ENCODE results near the gene TLN1. TPM values are rescaled to one million over a fixed set of nuclear protein-coding genes. Genes with fewer than 3 reads are reported as not detected.
A peak's percentile ranks its signal among the peaks of the same experiment; 100 is the strongest.

The TLN1 gene
- total and polyA plus RNA-seq, 10 of the 15 experiments (the other 5 are each of a cell fraction or from before 2014, with no cell fraction given): 11.6 to 305 (median 71.9) TPM

DNA sequence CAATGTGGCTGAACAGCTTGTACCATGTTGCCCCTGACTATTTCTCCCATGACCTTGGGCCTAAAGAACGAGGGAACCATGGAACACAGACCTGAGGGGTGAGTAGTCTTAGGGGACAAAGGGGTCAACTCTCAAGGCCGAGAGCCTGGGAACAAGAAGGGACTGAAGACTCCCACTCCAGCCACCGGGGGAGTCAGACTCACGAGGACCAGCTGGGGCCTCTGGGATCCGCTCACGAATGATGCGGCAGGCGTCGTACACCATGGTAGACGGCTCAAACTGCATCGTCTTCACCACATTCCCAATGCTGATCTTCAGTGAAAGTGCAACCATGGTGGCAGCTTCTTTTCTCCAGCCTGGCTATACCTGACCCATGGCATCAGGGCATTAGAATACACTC lies 6.6 kb downstream of the TLN1 start:
- Histone ChIP-seq H2AFZ (ENCODE audit: control insufficient read depth, low read depth, low read length) (no peak overlapping the region), H3K36me3 (ENCODE audit: control insufficient read depth in 2 of 2, insufficient read depth in 2 of 2, low read length in 1 of 2) (peaks cover 33 to 36% of the 10 kb centered on the region in 2 experiments), H3K27me3 (replicated peaks in 1 of 2; ENCODE audit: control insufficient read depth in 2 of 2, insufficient read depth in 2 of 2, low read length in 1 of 2) (no peaks in the 10 kb centered on the region), H4K20me1 (ENCODE audit: control insufficient read depth, insufficient read depth) (no peaks in the 10 kb centered on the region), H3K9me3 (replicated peaks; ENCODE audit: control insufficient read depth, insufficient read depth, low read length) (no peaks in the 10 kb centered on the region), H3K4me3 (no peak overlapping the region), H3K4me2 (ENCODE audit: control insufficient read depth, insufficient read depth) (no peak overlapping the region), H3K4me1 (ENCODE audit: control insufficient read depth, insufficient read depth, low read length) (peaks cover 20% of the 10 kb centered on the region), H3K9ac (ENCODE audit: control insufficient read depth, insufficient read depth, low read length) (no peak overlapping the region), H3K27ac (ENCODE audit: control insufficient read depth, insufficient read depth) (no peak overlapping the region; the same call in 1 of the 2 replicates), H3K79me2 (ENCODE audit: control insufficient read depth, insufficient read depth, low read length) (peaks cover 47% of the 10 kb centered on the region)
- ChIA-PET RAD21 (ENCODE audit: unreplicated experiment) (interaction anchor here (1.0 to 8.6 kb wide), 4 partner anchors 60 to 77 kb away, joined by 3 to 133 read pairs (median 30); partner anchors contain the start of genes ARHGEF39 and SIT1), POLR2A (interaction anchor here (0.6 to 8.1 kb wide), 5 partner anchors 10 to 727 kb away, joined by 4 to 127 read pairs (median 8); partner anchors contain the start of genes GBA2, RGP1 and SIT1), CTCF (interaction anchor here (1.2 to 9.5 kb wide), 7 partner anchors 9 to 157 kb away, joined by 3 to 183 read pairs (median 39); partner anchors contain the start of genes ARHGEF39, CCDC107, GBA2 and RGP1), SMC1A (ENCODE audit: uncharacterized antibody, unreplicated experiment) (interaction anchor here (0.8 to 8.0 kb wide), 4 partner anchors 21 to 157 kb away, joined by 3 to 145 read pairs (median 12); partner anchors contain the start of genes ARHGEF39, CCDC107 and RMRP)
- intact Hi-C loops (cut with micrococcal nuclease; ENCODE audit: unreplicated experiment): loop anchor here (10.0 kb wide), 1 partner anchor 651 kb away; the partner anchor contains the start of genes FANCG and VCP
- in situ Hi-C loops (cut with MboI): loop anchor here (5.0 kb wide), 1 partner anchor 118 kb away; the partner anchor contains the start of gene TESK1
- DNase-seq (ENCODE audit: low read depth, low spot score) (no peak), ATAC-seq (no peak), FAIRE-seq (no peak)
- no peak for TF ChIP-seq DPF2 (IDR thresholded peaks at IDR 0.05)
- no peak for TF ChIP-seq KLF5 (IDR thresholded peaks at IDR 0.05; ENCODE audit: partially characterized antibody)
- TF ChIP-seq IRF4 (IDR thresholded peaks at IDR 0.05; ENCODE audit: low read depth, low read length): no peak
- no peak for TF ChIP-seq RCOR1 (conservative IDR thresholded peaks at IDR 0.05; ENCODE audit: low read depth, low read length)
- TF ChIP-seq TBL1XR1 (IDR thresholded peaks at IDR 0.05; ENCODE audit: low read depth, low read length): no peak
- TF ChIP-seq RFX5 (IDR thresholded peaks at IDR 0.05; ENCODE audit: low read depth, low read length): no peak
- 91% methylated on average over 11 of the region's 11 CpGs for WGBS (ENCODE audit: insufficient coverage, insufficient replicate concordance, low lambda C conversion rate, missing lambda C conversion rate)
- BruUV-seq (replicated peaks): no TSS peak

- ChIA-PET RAD21 (ENCODE audit: unreplicated experiment) (no interaction called here), POLR2A (no interaction called here), CTCF (interaction anchor here (5.6 kb wide), 1 partner anchor 14 kb away, joined by 39 read pairs; no protein-coding TSS in a partner anchor), SMC1A (ENCODE audit: uncharacterized antibody, unreplicated experiment) (no interaction called here)
- Histone ChIP-seq H3K4me2 (ENCODE audit: control insufficient read depth, insufficient read depth) (no peak overlapping the region), H3K4me1 (ENCODE audit: control insufficient read depth, insufficient read depth, low read length) (peaks cover 13% of the 10 kb centered on the region), H3K36me3 (ENCODE audit: control insufficient read depth in 2 of 2, insufficient read depth in 2 of 2, low read length in 1 of 2) (peaks cover 43 to 47% of the 10 kb centered on the region in 2 experiments), H3K27me3 (replicated peaks in 1 of 2; ENCODE audit: control insufficient read depth in 2 of 2, insufficient read depth in 2 of 2, low read length in 1 of 2) (no peaks in the 10 kb centered on the region), H3K9ac (ENCODE audit: control insufficient read depth, insufficient read depth, low read length) (no peak overlapping the region), H3K27ac (ENCODE audit: control insufficient read depth, insufficient read depth) (no peak overlapping the region), H3K4me3 (no peak overlapping the region), H3K9me3 (replicated peaks; ENCODE audit: control insufficient read depth, insufficient read depth, low read length) (no peaks in the 10 kb centered on the region), H2AFZ (ENCODE audit: control insufficient read depth, low read depth, low read length) (no peak overlapping the region), H4K20me1 (ENCODE audit: control insufficient read depth, insufficient read depth) (no peaks in the 10 kb centered on the region), H3K79me2 (ENCODE audit: control insufficient read depth, insufficient read depth, low read length) (peaks cover 33% of the 10 kb centered on the region)
- DNase-seq (ENCODE audit: low read depth, low spot score): no peak
- FAIRE-seq: no peak
- TF ChIP-seq MXI1 (IDR thresholded peaks at IDR 0.05; ENCODE audit: low read depth, low read length): no peak
- TF ChIP-seq POLR2A (IDR thresholded peaks at IDR 0.05; ENCODE audit: low read depth, low read length): peak; percentile 34; the same call in 1 of the 2 replicates
- 100% methylated on average over 4 of the region's 8 CpGs for WGBS (ENCODE audit: insufficient coverage, insufficient replicate concordance, low lambda C conversion rate, missing lambda C conversion rate)
- BruUV-seq (replicated peaks): no TSS peak
- in situ Hi-C loops (cut with MboI) (loop anchor here (5.0 kb wide), 1 partner anchor 57 kb away; the partner anchor contains the start of gene ARHGEF39), intact Hi-C loops (cut with micrococcal nuclease; ENCODE audit: unreplicated experiment) (loop anchor here (10.0 kb wide), 1 partner anchor 649 kb away; the partner anchor contains the start of genes FANCG and VCP)
- ATAC-seq: no peak
These were observed 8.1 kb downstream of the TLN1 start for GRCh38 chr9:35723908-35724307.
